NOMO-1 treated with dmso at 0.1 percent for 144 hours (cell line): Measurements from ENCODE around the gene DPH6.

ENCODE experiments used
- DNase-seq: peaks from one replicate; lab custom pipeline; 2025; ENCODE audit not compliant: unreplicated experiment; lab: John Stamatoyannopoulos, UW

The DPH6 gene

GRCh38 chr15:35545316-35545823, 595 bp downstream of the DPH6 start:
- DNase-seq: peak; percentile 28

GRCh38 chr15:35540885-35541284, 5.1 kb downstream of the DPH6 start:
- no peak for DNase-seq

GRCh38 chr15:35540021-35540420, 5.9 kb downstream of the DPH6 start:
- no peak for DNase-seq

GRCh38 chr15:35535365-35535916, 10.5 kb downstream of the DPH6 start:
- no peak for DNase-seq

- DNase-seq: no peak
These were observed 12.5 kb downstream of the DPH6 start for GRCh38 chr15:35533130-35534110.

- no peak for DNase-seq
These were observed 15.3 kb downstream of the DPH6 start for GRCh38 chr15:35530698-35531097.

- no peak for DNase-seq
These were observed 16.2 kb downstream of the DPH6 start for GRCh38 chr15:35529784-35530183.

GRCh38 chr15:35522061-35522460, 23.9 kb downstream of the DPH6 start:
- no peak for DNase-seq

- no peak for DNase-seq
These were observed 26.3 kb downstream of the DPH6 start for GRCh38 chr15:35519541-35520149.

- no peak for DNase-seq
These were observed 26.9 kb downstream of the DPH6 start for GRCh38 chr15:35519052-35519451.

- no peak for DNase-seq
These were observed 31.2 kb downstream of the DPH6 start for GRCh38 chr15:35514759-35515158.

- DNase-seq: no peak
These were observed 37.9 kb downstream of the DPH6 start for GRCh38 chr15:35507932-35508638.

- no peak for DNase-seq
These were observed 39.6 kb downstream of the DPH6 start for GRCh38 chr15:35506272-35506870.

GRCh38 chr15:35505809-35506208, 40.2 kb downstream of the DPH6 start:
- DNase-seq: no peak

- no peak for DNase-seq
These were observed 40.8 kb downstream of the DPH6 start for GRCh38 chr15:35505141-35505540.

- DNase-seq: no peak
These were observed 46.2 kb downstream of the DPH6 start for GRCh38 chr15:35499723-35500122.

GRCh38 chr15:35496585-35496984, 49.4 kb downstream of the DPH6 start:
- no peak for DNase-seq

- DNase-seq: no peak
These were observed 50.9 kb downstream of the DPH6 start for GRCh38 chr15:35495080-35495479.

- no peak for DNase-seq
These were observed 54.0 kb downstream of the DPH6 start for GRCh38 chr15:35491999-35492398.

- no peak for DNase-seq
These were observed 54.8 kb downstream of the DPH6 start for GRCh38 chr15:35491173-35491572.

GRCh38 chr15:35490511-35490910, 55.5 kb downstream of the DPH6 start:
- DNase-seq: no peak
